GM18498 (cell line): ENCODE data around the gene VWDE.
"Not testable (repeated sequence)": the region's sequence is repeated elsewhere in the genome, so short reads cannot be mapped to it uniquely, and the experiment has no call there.

ENCODE experiments used
- ATAC-seq: cut with Tn5 transposase; IDR thresholded peaks from one replicate; pipeline ENCODE4 v1.9.1; 2021; ENCODE audit warnings: mild to moderate bottlenecking, moderate library complexity; ENCODE audit not compliant: unreplicated experiment

The VWDE gene

GRCh38 chr7:12403287-12404181, at the start of gene VWDE:
Gene VWDE (minus strand): TSS chr7:12403865. CDS start chr7:12403716, 149 bp downstream.
- ATAC-seq, result peak; percentile 64

GRCh38 chr7:12453136-12453535, 49.5 kb upstream of the VWDE start:
- ATAC-seq, result not testable (repeated sequence)

GRCh38 chr7:12450615-12451014, 47.0 kb upstream of the VWDE start:
- ATAC-seq, result no peak

- ATAC-seq, result no peak
Measured at GRCh38 chr7:12444785-12445184, 41.1 kb upstream of the VWDE start.

- no peak for ATAC-seq
Measured at GRCh38 chr7:12440229-12440628, 36.6 kb upstream of the VWDE start.

GRCh38 chr7:12436896-12437535, 33.4 kb upstream of the VWDE start:
- ATAC-seq, result peak; percentile 79

- no peak for ATAC-seq
Measured at GRCh38 chr7:12436126-12436525, 32.5 kb upstream of the VWDE start.

- peak; percentile 60 for ATAC-seq
Measured at GRCh38 chr7:12434012-12434642, 30.5 kb upstream of the VWDE start.

- no peak for ATAC-seq
Measured at GRCh38 chr7:12431886-12432556, 28.4 kb upstream of the VWDE start.

GRCh38 chr7:12425311-12425710, 21.6 kb upstream of the VWDE start:
- ATAC-seq, result no peak

- ATAC-seq, result no peak
Measured at GRCh38 chr7:12423997-12424745, 20.5 kb upstream of the VWDE start.

- ATAC-seq, result no peak
Measured at GRCh38 chr7:12423355-12423996, 19.8 kb upstream of the VWDE start.

GRCh38 chr7:12422554-12423320, 19.1 kb upstream of the VWDE start:
- no peak for ATAC-seq

- no peak for ATAC-seq
Measured at GRCh38 chr7:12418452-12418851, 14.8 kb upstream of the VWDE start.

- ATAC-seq, result no peak
Measured at GRCh38 chr7:12415072-12415471, 11.4 kb upstream of the VWDE start.

- ATAC-seq, result no peak
Measured at GRCh38 chr7:12412407-12412806, 8.7 kb upstream of the VWDE start.

- no peak for ATAC-seq
Measured at GRCh38 chr7:12410523-12410922, 6.9 kb upstream of the VWDE start.

GRCh38 chr7:12409097-12409711, 5.5 kb upstream of the VWDE start:
- ATAC-seq, result no peak

- not testable (repeated sequence) for ATAC-seq
Measured at GRCh38 chr7:12407652-12408051, 4.0 kb upstream of the VWDE start.
